HFF-Myc (cell line): ENCODE results near the gene SMIM27.
"Not testable (repeated sequence)": the region's sequence is repeated elsewhere in the genome, so short reads cannot be mapped to it uniquely, and the experiment has no call there.

Experiments used
- DNase-seq: peaks from one replicate; pipeline ENCODE4 v3.0.0-alpha.2; 2011; ENCODE audit warnings: low read depth; ENCODE audit errors: extremely low read depth
- H3K4me3 ChIP-seq: replicated peaks from 2 replicates; pipeline ENCODE4 v1.5.1; 2011; ENCODE audit warnings: low read depth, mild to moderate bottlenecking, control low read depth, low read length
- CTCF ChIP-seq: IDR thresholded peaks from 2 replicates; pipeline ENCODE4 v1.5.1; 2012; ENCODE audit warnings: mild to moderate bottlenecking, low read depth, low read length, control low read depth; ENCODE audit errors: missing control alignments

Gene SMIM27

GRCh38 chr9:32552172-32552872, at the start of gene SMIM27, which contains the start of gene TOPORS:
SMIM27 (plus strand) TSS chr9:32552327; CDS start chr9:32552435, 108 bp downstream.
TOPORS (minus strand) TSS chr9:32552586; CDS start chr9:32552436, 150 bp downstream.
- no peak for TF ChIP-seq CTCF
- DNase-seq = peak; percentile 69
- H3K4me3 ChIP-seq = peak within 1 kb of the TSS; percentile 79

GRCh38 chr9:32502464-32502863, 49.7 kb upstream of the SMIM27 start:
- peak; percentile 30 for DNase-seq
- H3K4me3 ChIP-seq = no peak overlapping the region
- TF ChIP-seq CTCF = no peak

GRCh38 chr9:32503008-32503407, 49.1 kb upstream of the SMIM27 start:
- TF ChIP-seq CTCF = no peak
- H3K4me3 ChIP-seq = no peak overlapping the region
- no peak for DNase-seq

- no peak for TF ChIP-seq CTCF
- no peak for DNase-seq
- no peak overlapping the region for H3K4me3 ChIP-seq
These were observed 43.4 kb upstream of the SMIM27 start for GRCh38 chr9:32508728-32509127.

- DNase-seq = no peak
- H3K4me3 ChIP-seq = no peak overlapping the region
- TF ChIP-seq CTCF = no peak
These were observed 35.9 kb upstream of the SMIM27 start for GRCh38 chr9:32516241-32516640.

GRCh38 chr9:32518276-32518675, 33.9 kb upstream of the SMIM27 start:
- no peak overlapping the region for H3K4me3 ChIP-seq
- DNase-seq = no peak
- no peak for TF ChIP-seq CTCF

- H3K4me3 ChIP-seq = no peak overlapping the region; the same call in 1 of the 2 replicates
- no peak for DNase-seq
- no peak for TF ChIP-seq CTCF
These were observed 28.2 kb upstream of the SMIM27 start for GRCh38 chr9:32523910-32524309.

- H3K4me3 ChIP-seq = peak overlapping the region; percentile 52
- not testable (repeated sequence) for DNase-seq
These were observed 27.6 kb upstream of the SMIM27 start for GRCh38 chr9:32524558-32524891.
